ENCODE results near the gene LMO1. TPM values are rescaled to one million over a fixed set of nuclear protein-coding genes. Genes with fewer than 3 reads are reported as not detected.
A peak's percentile ranks its signal among the peaks of the same experiment; 100 is the strongest.

Gene LMO1
- total and polyA plus RNA-seq, 2 of the 13 experiments (the other 11 are each of a cell fraction or from before 2014, with no cell fraction given): not detected

DNA sequence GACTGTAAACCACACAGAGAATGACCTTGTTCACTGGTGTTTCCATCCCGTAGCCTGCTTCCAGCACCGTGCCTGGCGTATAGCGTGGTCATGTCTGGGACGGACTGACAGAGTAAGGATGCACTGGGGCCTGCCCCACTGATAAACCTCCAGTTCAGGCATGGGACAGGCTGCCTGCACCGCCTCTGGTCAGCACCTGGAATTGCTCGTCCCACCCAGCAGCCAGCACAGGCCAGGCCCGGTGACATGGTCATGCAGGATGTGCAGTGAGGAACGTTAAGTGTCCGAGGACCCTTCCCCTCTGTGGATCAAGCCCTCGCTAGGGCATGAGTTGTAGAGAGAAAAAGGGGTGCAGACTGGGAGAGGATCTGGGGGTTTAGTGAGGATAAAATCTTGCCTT is 44.8 kb downstream of the LMO1 start:
- H3K4me1 ChIP-seq (ENCODE audit: insufficient read depth, low read length): no peaks in the 10 kb centered on the region
- no peaks in the 10 kb centered on the region; the same call in 1 of the 2 replicates for H4K20me1 ChIP-seq (ENCODE audit: insufficient read depth, low read length)
- no peak overlapping the region for H3K4me3 ChIP-seq (replicated peaks in 1 of 3; ENCODE audit: insufficient read depth in 1 of 3, low read depth in 2 of 3, low read length in 3 of 3)
- FAIRE-seq (no peak), ATAC-seq (peak; percentile 79), DNase-seq (ENCODE audit: low spot score) (no peak)
- POLR2A ChIA-PET: no interaction called here
- H2AFZ ChIP-seq (ENCODE audit: low read length): no peak overlapping the region
- TF ChIP-seq ZNF776 (CRISPR knock-in tag; IDR thresholded peaks at IDR 0.05) (no peak), XRCC5 (optimal IDR thresholded peaks at IDR 0.05; ENCODE audit: low read length) (peak; percentile 4), ZNF652 (CRISPR knock-in tag; IDR thresholded peaks at IDR 0.05; ENCODE audit: borderline replicate concordance, low read depth) (no peak), SUZ12 (IDR thresholded peaks at IDR 0.05; ENCODE audit: low read depth, low read length) (no peak), CEBPB (IDR thresholded peaks at IDR 0.05; ENCODE audit: borderline replicate concordance, low read depth, low read length) (no peak), ZNF781 (CRISPR knock-in tag; IDR thresholded peaks at IDR 0.05; ENCODE audit: borderline replicate concordance, not compliant biosample characterization) (no peak)
- TF ChIP-seq, protein P1, sequence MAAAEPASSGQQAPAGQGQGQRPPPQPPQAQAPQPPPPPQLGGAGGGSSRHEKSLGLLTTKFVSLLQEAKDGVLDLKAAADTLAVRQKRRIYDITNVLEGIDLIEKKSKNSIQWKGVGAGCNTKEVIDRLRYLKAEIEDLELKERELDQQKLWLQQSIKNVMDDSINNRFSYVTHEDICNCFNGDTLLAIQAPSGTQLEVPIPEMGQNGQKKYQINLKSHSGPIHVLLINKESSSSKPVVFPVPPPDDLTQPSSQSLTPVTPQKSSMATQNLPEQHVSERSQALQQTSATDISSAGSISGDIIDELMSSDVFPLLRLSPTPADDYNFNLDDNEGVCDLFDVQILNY (CRISPR knock-in tag; conservative IDR thresholded peaks at IDR 0.05): no peak
- H3K27ac ChIP-seq (ENCODE audit: extremely low read length, insufficient read depth, low read length): no peak overlapping the region
- CTCF ChIA-PET (ENCODE audit: low intra/inter-chr PET ratio, low total read pairs): no interaction called here
- peaks cover 0 to 43% of the 10 kb centered on the region in 2 experiments; a peak in 4 of 5 replicates for H3K27me3 ChIP-seq (ENCODE audit: control insufficient read depth in 1 of 2, insufficient read depth in 2 of 2, low read length in 2 of 2)
- in situ Hi-C loops (cut with HindIII; ENCODE audit: extremely low pct_ligation_motif_present, low pct_unique_long_range_greater_than_20kb): no loop called here
- no TSS peak for BruUV-seq (replicated peaks)
- intact Hi-C loops (cut with micrococcal nuclease; ENCODE audit: unreplicated experiment): no loop called here
- no peaks in the 10 kb centered on the region for H3K9me3 ChIP-seq (ENCODE audit: low read length)
- H3K9ac ChIP-seq (ENCODE audit: insufficient read depth, low read depth, low read length): no peak overlapping the region
- H3K79me2 ChIP-seq (ENCODE audit: insufficient read depth, low read length): no peaks in the 10 kb centered on the region
- H3K4me2 ChIP-seq (ENCODE audit: low read depth, low read length): no peak overlapping the region
- 24% methylated on average over 11 of the region's 11 CpGs for WGBS (ENCODE audit: low lambda C conversion rate)
- H3K36me3 ChIP-seq (replicated peaks in 1 of 2; ENCODE audit: control insufficient read depth in 1 of 2, insufficient read depth in 2 of 2, low read length in 2 of 2): no peaks in the 10 kb centered on the region

DNA sequence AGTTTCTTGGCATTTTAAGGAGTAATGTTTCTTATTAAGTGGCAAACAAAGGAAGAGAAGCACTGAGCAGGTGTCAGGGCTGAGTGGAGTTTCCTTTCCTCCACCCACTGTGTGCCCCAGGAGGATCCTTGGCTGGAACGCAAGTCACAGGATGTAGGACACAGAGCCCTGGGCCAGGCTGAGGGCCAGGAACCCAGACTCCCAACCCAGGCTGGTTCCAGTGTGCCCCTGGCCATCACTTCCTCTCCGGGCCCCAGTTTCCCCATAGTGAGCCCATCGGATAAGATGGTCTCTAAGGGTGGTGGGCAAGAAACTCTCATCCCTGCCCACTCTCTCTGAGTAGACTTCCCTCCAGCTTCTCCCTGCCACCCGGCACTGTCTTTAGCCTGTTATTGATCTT is 45.3 kb downstream of the LMO1 start:
- CTCF ChIA-PET (ENCODE audit: low intra/inter-chr PET ratio, low total read pairs): no interaction called here

More for the DNA sequence above, 45.3 kb downstream of the LMO1 start:
- no peak overlapping the region for H3K9ac ChIP-seq (ENCODE audit: insufficient read depth, low read depth, low read length)
- TF ChIP-seq SIX4 (CRISPR knock-in tag; IDR thresholded peaks at IDR 0.05) (no peak), PAWR (CRISPR knock-in tag; IDR thresholded peaks at IDR 0.05; ENCODE audit: borderline replicate concordance) (no peak), ZFP37 (CRISPR knock-in tag; IDR thresholded peaks at IDR 0.05; ENCODE audit: borderline replicate concordance) (no peak)
- TF ChIP-seq, protein P2, sequence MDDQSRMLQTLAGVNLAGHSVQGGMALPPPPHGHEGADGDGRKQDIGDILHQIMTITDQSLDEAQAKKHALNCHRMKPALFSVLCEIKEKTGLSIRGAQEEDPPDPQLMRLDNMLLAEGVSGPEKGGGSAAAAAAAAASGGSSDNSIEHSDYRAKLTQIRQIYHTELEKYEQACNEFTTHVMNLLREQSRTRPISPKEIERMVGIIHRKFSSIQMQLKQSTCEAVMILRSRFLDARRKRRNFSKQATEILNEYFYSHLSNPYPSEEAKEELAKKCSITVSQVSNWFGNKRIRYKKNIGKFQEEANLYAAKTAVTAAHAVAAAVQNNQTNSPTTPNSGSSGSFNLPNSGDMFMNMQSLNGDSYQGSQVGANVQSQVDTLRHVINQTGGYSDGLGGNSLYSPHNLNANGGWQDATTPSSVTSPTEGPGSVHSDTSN (CRISPR knock-in tag; IDR thresholded peaks at IDR 0.05; ENCODE audit: borderline replicate concordance): no peak
- no peaks in the 10 kb centered on the region for H3K9me3 ChIP-seq (ENCODE audit: low read length)
- no peak for DNase-seq (ENCODE audit: low spot score)
- H3K79me2 ChIP-seq (ENCODE audit: insufficient read depth, low read length): no peaks in the 10 kb centered on the region
- no TSS peak for BruUV-seq (replicated peaks)
- no peak overlapping the region for H3K4me3 ChIP-seq (replicated peaks in 1 of 3; ENCODE audit: insufficient read depth in 1 of 3, low read depth in 2 of 3, low read length in 3 of 3)
- POLR2A ChIA-PET: no interaction called here
- WGBS (ENCODE audit: low lambda C conversion rate): 40% methylated on average over 4 of the region's 4 CpGs
- no peaks in the 10 kb centered on the region for H3K4me1 ChIP-seq (ENCODE audit: insufficient read depth, low read length)
- FAIRE-seq: no peak
- in situ Hi-C loops (cut with HindIII; ENCODE audit: extremely low pct_ligation_motif_present, low pct_unique_long_range_greater_than_20kb): no loop called here
- intact Hi-C loops (cut with micrococcal nuclease; ENCODE audit: unreplicated experiment): no loop called here
- no peak overlapping the region for H3K27ac ChIP-seq (ENCODE audit: extremely low read length, insufficient read depth, low read length)
- H2AFZ ChIP-seq (ENCODE audit: low read length): no peak overlapping the region
- no peak overlapping the region for H3K4me2 ChIP-seq (ENCODE audit: low read depth, low read length)
- H3K27me3 ChIP-seq (ENCODE audit: control insufficient read depth in 1 of 2, insufficient read depth in 2 of 2, low read length in 2 of 2): peaks cover 0 to 39% of the 10 kb centered on the region in 2 experiments; a peak in 4 of 5 replicates
- no peaks in the 10 kb centered on the region; the same call in 1 of the 2 replicates for H4K20me1 ChIP-seq (ENCODE audit: insufficient read depth, low read length)
- H3K36me3 ChIP-seq (replicated peaks in 1 of 2; ENCODE audit: control insufficient read depth in 1 of 2, insufficient read depth in 2 of 2, low read length in 2 of 2): no peaks in the 10 kb centered on the region
- no peak for ATAC-seq

Data from HepG2 (cell line).